ENCODE measurements around the gene TSPAN1. TPM values are rescaled to one million over a fixed set of nuclear protein-coding genes. Genes with fewer than 3 reads are reported as not detected.
"Not testable (repeated sequence)": the region's sequence is repeated elsewhere in the genome, so short reads cannot be mapped to it uniquely, and the experiment has no call there.

Gene TSPAN1
- total and polyA plus RNA-seq, 2 experiments from 2014 or later = not detected

- no peaks in the 10 kb centered on the region for H3K36me3 ChIP-seq
- no peak for TF ChIP-seq CTCF (IDR thresholded peaks at IDR 0.05; ENCODE audit: low read depth, low read length)
- no peaks in the 10 kb centered on the region for H3K9me3 ChIP-seq (ENCODE audit: low read depth)
- DNase-seq (ENCODE audit: low read depth in 1 of 2, low spot score in 1 of 2) = no peak
- no peak overlapping the region for H3K27ac ChIP-seq
- no peaks in the 10 kb centered on the region for H3K27me3 ChIP-seq
- H3K4me3 ChIP-seq = no peak overlapping the region
- peaks cover 6% of the 10 kb centered on the region for H3K4me1 ChIP-seq (ENCODE audit: low read depth)
These were observed 45.9 kb downstream of the TSPAN1 start for GRCh38 chr1:46220808-46221207.

GRCh38 chr1:46221749-46222148 is 46.9 kb downstream of the TSPAN1 start:
- Histone ChIP-seq H3K27me3 (no peaks in the 10 kb centered on the region), H3K4me1 (ENCODE audit: low read depth) (peaks cover 6% of the 10 kb centered on the region), H3K9me3 (ENCODE audit: low read depth) (no peaks in the 10 kb centered on the region), H3K36me3 (no peaks in the 10 kb centered on the region), H3K4me3 (no peak overlapping the region), H3K27ac (peak overlapping the region; percentile 45)
- no peak for TF ChIP-seq CTCF (IDR thresholded peaks at IDR 0.05; ENCODE audit: low read depth, low read length)
- DNase-seq (ENCODE audit: low read depth in 1 of 2, low spot score in 1 of 2) = peak in 1 of 2 donors; percentile 25

GRCh38 chr1:46223055-46223454 is 48.2 kb downstream of the TSPAN1 start:
- H3K27ac ChIP-seq; H3K27me3 ChIP-seq; H3K36me3 ChIP-seq; H3K9me3 ChIP-seq (ENCODE audit: low read depth); H3K4me3 ChIP-seq; DNase-seq (ENCODE audit: low read depth in 1 of 2, low spot score in 1 of 2); H3K4me1 ChIP-seq (ENCODE audit: low read depth): not testable (repeated sequence)

- Histone ChIP-seq H3K27ac (no peak overlapping the region), H3K36me3 (no peaks in the 10 kb centered on the region), H3K4me3 (no peak overlapping the region), H3K4me1 (ENCODE audit: low read depth) (peaks cover 6% of the 10 kb centered on the region), H3K27me3 (no peaks in the 10 kb centered on the region), H3K9me3 (ENCODE audit: low read depth) (no peaks in the 10 kb centered on the region)
- DNase-seq (ENCODE audit: low read depth in 1 of 2, low spot score in 1 of 2) = peak; percentile 85 to 93
- peak; percentile 97 for TF ChIP-seq CTCF (IDR thresholded peaks at IDR 0.05; ENCODE audit: low read depth, low read length)
These were observed 48.6 kb downstream of the TSPAN1 start for GRCh38 chr1:46223472-46223943.

- Histone ChIP-seq H3K4me1 (ENCODE audit: low read depth) (peaks cover 6% of the 10 kb centered on the region), H3K9me3 (ENCODE audit: low read depth) (no peaks in the 10 kb centered on the region), H3K4me3 (no peak overlapping the region), H3K27ac (no peak overlapping the region), H3K36me3 (no peaks in the 10 kb centered on the region), H3K27me3 (no peaks in the 10 kb centered on the region)
- DNase-seq (ENCODE audit: low read depth in 1 of 2, low spot score in 1 of 2) = no peak
- no peak for TF ChIP-seq CTCF (IDR thresholded peaks at IDR 0.05; ENCODE audit: low read depth, low read length)
These were observed 50.1 kb downstream of the TSPAN1 start for GRCh38 chr1:46224966-46225365.

GRCh38 chr1:46231231-46231630 is 56.3 kb downstream of the TSPAN1 start:
- not testable (repeated sequence) for H3K4me1 ChIP-seq (ENCODE audit: low read depth); H3K27ac ChIP-seq; H3K9me3 ChIP-seq (ENCODE audit: low read depth); DNase-seq (ENCODE audit: low read depth in 1 of 2, low spot score in 1 of 2); H3K27me3 ChIP-seq; H3K36me3 ChIP-seq; H3K4me3 ChIP-seq

Other genes with a start within 250 kb of the TSPAN1 start
- gene PIK3R3, start 42.5 kb upstream of the TSPAN1 start, total RNA-seq = 6.4 and 9.0 TPM in 2 replicates
- gene PIK3R3, start 42.5 kb upstream of the TSPAN1 start, polyA plus RNA-seq = 6.2 and 11.5 TPM in 2 replicates
- gene P3R3URF, start 1.4 kb downstream of the TSPAN1 start, total RNA-seq = not detected in 2 replicates
- gene P3R3URF, start 1.4 kb downstream of the TSPAN1 start, polyA plus RNA-seq = not detected in 2 replicates
- 105 and 125 TPM in 2 replicates for gene POMGNT1, start 23.3 kb downstream of the TSPAN1 start, total RNA-seq
- 128 and 147 TPM in 2 replicates for gene POMGNT1, start 23.3 kb downstream of the TSPAN1 start, polyA plus RNA-seq
- gene LURAP1, start 28.2 kb downstream of the TSPAN1 start, total RNA-seq = 11.7 and 19.5 TPM in 2 replicates
- gene LURAP1, start 28.2 kb downstream of the TSPAN1 start, polyA plus RNA-seq = 6.0 and 7.2 TPM in 2 replicates
- 2.5 and 3.3 TPM in 2 replicates for gene RAD54L, start 72.7 kb downstream of the TSPAN1 start, total RNA-seq
- gene RAD54L, start 72.7 kb downstream of the TSPAN1 start, polyA plus RNA-seq = 5.9 and 13.6 TPM in 2 replicates
- gene LRRC41, start 128.5 kb downstream of the TSPAN1 start, total RNA-seq = 118 and 151 TPM in 2 replicates
- gene LRRC41, start 128.5 kb downstream of the TSPAN1 start, polyA plus RNA-seq = 130 and 169 TPM in 2 replicates
- 597 and 948 TPM in 2 replicates for gene UQCRH, start 128.6 kb downstream of the TSPAN1 start, total RNA-seq
- gene UQCRH, start 128.6 kb downstream of the TSPAN1 start, polyA plus RNA-seq = 517 and 698 TPM in 2 replicates
- gene NSUN4, start 165.7 kb downstream of the TSPAN1 start, total RNA-seq = 9.5 and 10.8 TPM in 2 replicates
- gene NSUN4, start 165.7 kb downstream of the TSPAN1 start, polyA plus RNA-seq = 15.1 and 16.1 TPM in 2 replicates
- 12.4 and 21.0 TPM in 2 replicates for gene FAAH, start 219.2 kb downstream of the TSPAN1 start, total RNA-seq
- gene FAAH, start 219.2 kb downstream of the TSPAN1 start, polyA plus RNA-seq = 18.7 and 20.2 TPM in 2 replicates

Measured in cardiac muscle cell (in vitro differentiated cells and primary cell).